Neural progenitor cell (in vitro differentiated cells): ENCODE data around the gene DRG2. TPM values are rescaled to one million over a fixed set of nuclear protein-coding genes. Genes with fewer than 3 reads are reported as not detected.

Experiments used
- DNase-seq: peaks from one replicate; pipeline ENCODE4 v3.0.0-alpha.2; 2016; ENCODE audit warnings: low spot score
- H2AFZ ChIP-seq: fragments of 200-600 bp; sonication (generic); replicated peaks from 2 replicates; pipeline ENCODE4 v1.6.1; 2016; ENCODE audit warnings: antibody characterized with exemption
- H3F3A ChIP-seq: fragments of 200-600 bp; sonication (generic); 2 replicates; pipeline ENCODE4 v1.6.1; 2016; ENCODE audit warnings: antibody characterized with exemption, low read depth
- H3K27ac ChIP-seq: fragments of 200-600 bp; sonication (generic); 2 replicates; pipeline ENCODE4 v1.5.1; 2016; ENCODE audit warnings: mild to moderate bottlenecking
- H3K27me3 ChIP-seq: fragments of 200-600 bp; sonication (generic); 2 replicates; pipeline ENCODE4 v1.6.1; 2016; ENCODE audit warnings: mild to moderate bottlenecking, moderate library complexity
- H3K36me3 ChIP-seq: fragments of 200-600 bp; sonication (generic); 2 replicates; pipeline ENCODE4 v1.5.1; 2016
- H3K4me1 ChIP-seq: fragments of 200-600 bp; sonication (generic); 2 replicates; pipeline ENCODE4 v1.6.1; 2016; ENCODE audit warnings: mixed run types
- H3K4me2 ChIP-seq: fragments of 200-600 bp; sonication (generic); 2 replicates; pipeline ENCODE4 v1.6.1; 2016
- H3K4me3 ChIP-seq: fragments of 200-600 bp; sonication (generic); 2 replicates; pipeline ENCODE4 v1.5.1; 2016
- H3K79me2 ChIP-seq: fragments of 200-600 bp; sonication (generic); 2 replicates; pipeline ENCODE4 v1.6.1; 2016; ENCODE audit warnings: low read depth
- H3K9ac ChIP-seq: fragments of 200-600 bp; sonication (generic); 2 replicates; pipeline ENCODE4 v1.6.1; 2016
- H3K9me3 ChIP-seq: fragments of 200-600 bp; sonication (generic); 2 replicates; pipeline ENCODE4 v1.5.1; 2016; ENCODE audit warnings: low read depth
- H4K20me1 ChIP-seq: fragments of 200-600 bp; sonication (generic); 2 replicates; pipeline ENCODE4 v1.6.1; 2016; ENCODE audit warnings: low read depth
- H3K27ac Mint-ChIP-seq: 3 replicates; pipeline ENCODE4 v1.8.0; 2021; ENCODE audit warnings: mixed read lengths
- H3K27me3 Mint-ChIP-seq: 2 replicates; pipeline ENCODE4 v1.8.0; 2022; ENCODE audit warnings: low read depth, mild to moderate bottlenecking, inconsistent platforms, moderate library complexity, mixed read lengths; ENCODE audit not compliant: insufficient read depth
- H3K36me3 Mint-ChIP-seq: 3 replicates; pipeline ENCODE4 v1.8.0; 2021; ENCODE audit warnings: mixed read lengths
- H3K4me1 Mint-ChIP-seq: 3 replicates; pipeline ENCODE4 v1.8.0; 2021; ENCODE audit warnings: mixed read lengths
- H3K4me3 Mint-ChIP-seq: 3 replicates; pipeline ENCODE4 v1.8.0; 2021; ENCODE audit warnings: mild to moderate bottlenecking, moderate library complexity, mixed read lengths
- H3K9me3 Mint-ChIP-seq: 3 replicates; pipeline ENCODE4 v1.8.0; 2020; ENCODE audit warnings: mixed read lengths
- CTCF ChIP-seq: fragments of 200-600 bp; sonication (generic); IDR thresholded peaks from 2 replicates; pipeline ENCODE4 v1.5.1; 2017; ENCODE audit warnings: antibody characterized with exemption, mild to moderate bottlenecking
- EZH2 ChIP-seq: fragments of 200-600 bp; sonication (generic); IDR thresholded peaks from 2 replicates; pipeline ENCODE4 v1.6.1; 2017; ENCODE audit warnings: antibody characterized with exemption, mild to moderate bottlenecking, moderate library complexity
- EZH2phosphoT487 ChIP-seq: fragments of 200-600 bp; sonication (generic); IDR thresholded peaks from 2 replicates; pipeline ENCODE4 v1.6.1; 2017; ENCODE audit warnings: antibody characterized with exemption
- total RNA-seq: library from RNA; depleted of rRNA; stranded (reverse); fragments of >200 nt; gene quantifications from 2 replicates; pipeline ENCODE4 v1.2.3, GENCODE V29; 2015; ENCODE audit warnings: low replicate concordance

DRG2 gene
- total RNA-seq, 1 donor from 2014 or later, result 24.8 TPM

- peaks cover 2% of the 10 kb centered on the region for H3K27me3 Mint-ChIP-seq
- H3K4me3 ChIP-seq, result no peak overlapping the region
- no peak overlapping the region for H3K27ac Mint-ChIP-seq
- no peak overlapping the region for H3K27ac ChIP-seq
- no peaks in the 10 kb centered on the region for H4K20me1 ChIP-seq
- no peak overlapping the region for H3K9ac ChIP-seq
- H3K27me3 ChIP-seq, result no peaks in the 10 kb centered on the region
- H3K9me3 Mint-ChIP-seq, result no peaks in the 10 kb centered on the region
- H3K9me3 ChIP-seq, result no peaks in the 10 kb centered on the region
- no peaks in the 10 kb centered on the region for H3K79me2 ChIP-seq
- no peak overlapping the region for H2AFZ ChIP-seq
- peaks cover 6% of the 10 kb centered on the region for H3F3A ChIP-seq
- no peaks in the 10 kb centered on the region for H3K36me3 Mint-ChIP-seq
- H3K36me3 ChIP-seq, result no peaks in the 10 kb centered on the region
- no peak for TF ChIP-seq EZH2
- no peak for TF ChIP-seq EZH2phosphoT487
- no peak for TF ChIP-seq CTCF
- H3K4me1 Mint-ChIP-seq, result peaks cover 19% of the 10 kb centered on the region
- no peak for DNase-seq
- H3K4me3 Mint-ChIP-seq, result no peak overlapping the region
- H3K4me1 ChIP-seq, result peaks cover 3% of the 10 kb centered on the region
- H3K4me2 ChIP-seq, result no peak overlapping the region
Observed at GRCh38 chr17:18145811-18146210, 58.1 kb downstream of the DRG2 start.

GRCh38 chr17:18146259-18146658 lies 58.5 kb downstream of the DRG2 start:
- peaks cover 2% of the 10 kb centered on the region for H3K27me3 Mint-ChIP-seq

GRCh38 chr17:18146980-18147379 lies 59.2 kb downstream of the DRG2 start:
- H3K4me2 ChIP-seq, result no peak overlapping the region
- no peaks in the 10 kb centered on the region for H3K9me3 ChIP-seq
- no peak overlapping the region for H3K27ac ChIP-seq
- no peaks in the 10 kb centered on the region for H4K20me1 ChIP-seq
- no peak overlapping the region for H3K4me3 ChIP-seq
- H3K4me3 Mint-ChIP-seq, result no peak overlapping the region
- H3F3A ChIP-seq, result peaks cover 6% of the 10 kb centered on the region
- H3K36me3 ChIP-seq, result no peaks in the 10 kb centered on the region
- H3K27ac Mint-ChIP-seq, result no peak overlapping the region
- no peaks in the 10 kb centered on the region for H3K9me3 Mint-ChIP-seq
- H3K36me3 Mint-ChIP-seq, result no peaks in the 10 kb centered on the region
- H3K4me1 Mint-ChIP-seq, result peaks cover 22% of the 10 kb centered on the region
- H3K9ac ChIP-seq, result no peak overlapping the region
- no peak for DNase-seq
- H3K4me1 ChIP-seq, result peaks cover 3% of the 10 kb centered on the region
- H3K27me3 ChIP-seq, result no peaks in the 10 kb centered on the region
- H3K79me2 ChIP-seq, result no peaks in the 10 kb centered on the region
- no peak overlapping the region for H2AFZ ChIP-seq
- TF ChIP-seq EZH2, result no peak
- TF ChIP-seq EZH2phosphoT487, result no peak
- TF ChIP-seq CTCF, result no peak
- H3K27me3 Mint-ChIP-seq, result peaks cover 2% of the 10 kb centered on the region

More at GRCh38 chr17:18146259-18146658, 58.5 kb downstream of the DRG2 start:
- Histone ChIP-seq H3K9ac (no peak overlapping the region), H3K4me1 (peaks cover 3% of the 10 kb centered on the region), H3K27me3 (no peaks in the 10 kb centered on the region), H3K27ac (no peak overlapping the region), H3K9me3 (no peaks in the 10 kb centered on the region), H3K4me2 (no peak overlapping the region), H2AFZ (no peak overlapping the region), H3F3A (peaks cover 6% of the 10 kb centered on the region), H3K79me2 (no peaks in the 10 kb centered on the region), H3K36me3 (no peaks in the 10 kb centered on the region), H3K4me3 (no peak overlapping the region), H4K20me1 (no peaks in the 10 kb centered on the region)
- no peaks in the 10 kb centered on the region for H3K36me3 Mint-ChIP-seq
- TF ChIP-seq EZH2 (no peak), CTCF (no peak), EZH2phosphoT487 (no peak)
- peaks cover 21% of the 10 kb centered on the region for H3K4me1 Mint-ChIP-seq
- DNase-seq, result no peak
- no peak overlapping the region for H3K27ac Mint-ChIP-seq
- H3K4me3 Mint-ChIP-seq, result no peak overlapping the region
- H3K9me3 Mint-ChIP-seq, result no peaks in the 10 kb centered on the region
